SU-DHL-6 (cell line): Measurements from ENCODE around the gene HIVEP1.

Source experiments
- CTCF ChIP-seq: fragments of 200-600 bp; sonication (generic); IDR thresholded peaks from one replicate; pipeline ENCODE4 v1.5.1; 2017; ENCODE audit warnings: antibody characterized with exemption, mild to moderate bottlenecking, low read length, moderate library complexity; ENCODE audit not compliant: insufficient read depth, poor library complexity, severe bottlenecking
- EZH2phosphoT487 ChIP-seq: fragments of 200-600 bp; sonication (generic), shearing (Covaris generic); conservative IDR thresholded peaks from 2 replicates; pipeline ENCODE4 v1.6.1; 2018; ENCODE audit warnings: mild to moderate bottlenecking, antibody characterized with exemption, low read length, moderate library complexity, mixed read lengths

DNA sequence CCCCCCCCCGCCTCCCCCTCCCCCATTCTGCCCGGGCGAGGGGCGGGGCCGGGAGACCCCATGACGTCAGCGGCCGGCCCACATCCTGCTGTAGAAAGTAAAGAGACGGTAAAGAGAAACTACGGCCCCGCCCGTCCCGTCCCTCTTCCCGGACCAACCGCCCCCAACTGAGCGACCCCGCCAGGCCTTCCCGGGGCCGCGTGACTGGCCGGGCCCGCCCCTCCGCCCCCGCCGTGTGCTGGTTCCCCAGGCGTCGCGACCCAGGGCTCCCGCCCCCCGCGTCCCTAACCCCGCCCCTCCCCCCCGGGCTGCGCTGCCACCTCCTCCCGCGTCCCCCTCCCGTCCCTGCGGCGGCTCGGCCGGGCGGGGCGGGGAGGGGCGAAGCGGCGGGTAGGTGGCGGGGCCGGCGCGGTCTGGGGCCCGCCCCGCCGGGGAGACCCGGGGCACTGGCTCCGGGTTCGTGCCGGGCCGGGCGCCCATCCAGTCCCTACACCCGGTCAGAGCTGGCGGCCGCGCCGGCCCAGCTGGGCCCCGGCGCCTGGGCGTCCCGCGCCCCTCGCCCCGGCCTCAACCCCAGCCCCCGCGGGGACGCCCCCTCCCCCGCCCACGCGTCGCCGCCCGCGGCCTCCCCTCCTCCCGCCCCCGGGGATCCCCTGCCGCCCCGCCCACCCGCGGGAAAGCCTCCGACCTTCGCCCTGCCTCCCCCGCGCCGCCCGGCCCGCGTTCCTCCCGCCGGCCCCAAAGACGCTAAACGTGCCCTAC is 655 bp upstream of the HIVEP1 start:
- TF ChIP-seq CTCF (no peak), EZH2phosphoT487 (no peak)
